Measurements from ENCODE around the gene SLC35E1. TPM values are rescaled to one million over a fixed set of nuclear protein-coding genes. Genes with fewer than 3 reads are reported as not detected.
"Not testable (repeated sequence)": the region's sequence is repeated elsewhere in the genome, so short reads cannot be mapped to it uniquely, and the experiment has no call there.

SLC35E1 gene
- total RNA-seq, 1 donor, result 38.0 TPM

DNA sequence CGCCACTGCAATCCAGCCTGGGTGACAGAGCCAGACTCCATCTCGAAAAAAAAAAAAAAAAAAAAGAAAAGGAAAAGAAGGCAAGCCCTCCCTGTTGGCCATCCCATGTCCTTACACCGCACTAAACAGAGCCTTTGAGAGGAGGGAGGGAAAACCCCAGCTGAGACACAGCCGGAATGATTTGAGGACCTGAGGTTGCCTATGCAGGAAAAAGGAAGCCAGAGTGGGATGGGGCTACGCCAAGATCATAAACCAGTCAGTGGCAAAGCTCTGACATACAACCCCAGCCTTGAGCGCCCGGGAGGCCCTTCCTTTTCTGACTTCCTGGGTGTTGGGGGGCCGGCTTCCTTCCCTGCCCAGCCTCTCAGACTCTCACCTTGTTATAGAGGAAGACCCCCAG lies 17.4 kb downstream of the SLC35E1 start:
- Histone ChIP-seq H3K4me2 (ENCODE audit: insufficient read depth, low read length) (no peak overlapping the region), H3K9me3 (ENCODE audit: low read depth, low read length) (no peaks in the 10 kb centered on the region), H2AFZ (ENCODE audit: low read length) (no peak overlapping the region), H3K27ac (ENCODE audit: low read depth, low read length) (no peak overlapping the region), H3K36me3 (ENCODE audit: insufficient read depth, low read length) (peaks cover 62% of the 10 kb centered on the region), H3K27me3 (ENCODE audit: insufficient read depth, low read length) (no peaks in the 10 kb centered on the region), H4K20me1 (ENCODE audit: insufficient read depth, low read length) (peaks cover 5% of the 10 kb centered on the region), H3K4me1 (ENCODE audit: insufficient read depth, low read length) (no peaks in the 10 kb centered on the region), H3K4me3 (ENCODE audit: insufficient read depth, low read length) (no peak overlapping the region), H3K79me2 (ENCODE audit: insufficient read depth, low read length) (peaks cover 10% of the 10 kb centered on the region)
- no peak for DNase-seq (ENCODE audit: insufficient read length, low spot score, missing footprints)
- TF ChIP-seq, protein P1, sequence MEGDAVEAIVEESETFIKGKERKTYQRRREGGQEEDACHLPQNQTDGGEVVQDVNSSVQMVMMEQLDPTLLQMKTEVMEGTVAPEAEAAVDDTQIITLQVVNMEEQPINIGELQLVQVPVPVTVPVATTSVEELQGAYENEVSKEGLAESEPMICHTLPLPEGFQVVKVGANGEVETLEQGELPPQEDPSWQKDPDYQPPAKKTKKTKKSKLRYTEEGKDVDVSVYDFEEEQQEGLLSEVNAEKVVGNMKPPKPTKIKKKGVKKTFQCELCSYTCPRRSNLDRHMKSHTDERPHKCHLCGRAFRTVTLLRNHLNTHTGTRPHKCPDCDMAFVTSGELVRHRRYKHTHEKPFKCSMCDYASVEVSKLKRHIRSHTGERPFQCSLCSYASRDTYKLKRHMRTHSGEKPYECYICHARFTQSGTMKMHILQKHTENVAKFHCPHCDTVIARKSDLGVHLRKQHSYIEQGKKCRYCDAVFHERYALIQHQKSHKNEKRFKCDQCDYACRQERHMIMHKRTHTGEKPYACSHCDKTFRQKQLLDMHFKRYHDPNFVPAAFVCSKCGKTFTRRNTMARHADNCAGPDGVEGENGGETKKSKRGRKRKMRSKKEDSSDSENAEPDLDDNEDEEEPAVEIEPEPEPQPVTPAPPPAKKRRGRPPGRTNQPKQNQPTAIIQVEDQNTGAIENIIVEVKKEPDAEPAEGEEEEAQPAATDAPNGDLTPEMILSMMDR (IDR thresholded peaks at IDR 0.05; ENCODE audit: extremely low read depth, low read depth, low read length), result no peak

GRCh38 chr19:16551902-16552301 lies 20.3 kb downstream of the SLC35E1 start:
- not testable (repeated sequence) for H3K9me3 ChIP-seq (ENCODE audit: low read depth, low read length); H3K27me3 ChIP-seq (ENCODE audit: insufficient read depth, low read length); H3K4me1 ChIP-seq (ENCODE audit: insufficient read depth, low read length); H3K4me2 ChIP-seq (ENCODE audit: insufficient read depth, low read length); H3K4me3 ChIP-seq (ENCODE audit: insufficient read depth, low read length); H4K20me1 ChIP-seq (ENCODE audit: insufficient read depth, low read length); DNase-seq (ENCODE audit: insufficient read length, low spot score, missing footprints); H3K27ac ChIP-seq (ENCODE audit: low read depth, low read length); H2AFZ ChIP-seq (ENCODE audit: low read length)
- Histone ChIP-seq H3K36me3 (ENCODE audit: insufficient read depth, low read length) (peaks cover 44% of the 10 kb centered on the region), H3K79me2 (ENCODE audit: insufficient read depth, low read length) (peaks cover 11% of the 10 kb centered on the region)

- no peak overlapping the region for H3K4me2 ChIP-seq (ENCODE audit: insufficient read depth, low read length)
- H2AFZ ChIP-seq (ENCODE audit: low read length), result no peak overlapping the region
- peaks cover 24% of the 10 kb centered on the region for H3K36me3 ChIP-seq (ENCODE audit: insufficient read depth, low read length)
- no peak for DNase-seq (ENCODE audit: insufficient read length, low spot score, missing footprints)
- H3K79me2 ChIP-seq (ENCODE audit: insufficient read depth, low read length), result peaks cover 17% of the 10 kb centered on the region
- no peak overlapping the region for H3K27ac ChIP-seq (ENCODE audit: low read depth, low read length)
- H3K4me1 ChIP-seq (ENCODE audit: insufficient read depth, low read length), result no peaks in the 10 kb centered on the region
- TF ChIP-seq, protein P1 (IDR thresholded peaks at IDR 0.05; ENCODE audit: extremely low read depth, low read depth, low read length), result no peak
- H3K9me3 ChIP-seq (ENCODE audit: low read depth, low read length), result no peaks in the 10 kb centered on the region
- H3K27me3 ChIP-seq (ENCODE audit: insufficient read depth, low read length), result no peaks in the 10 kb centered on the region
- H3K4me3 ChIP-seq (ENCODE audit: insufficient read depth, low read length), result no peak overlapping the region
- peaks cover 5% of the 10 kb centered on the region for H4K20me1 ChIP-seq (ENCODE audit: insufficient read depth, low read length)
Measured at GRCh38 chr19:16548956-16549355, 23.3 kb downstream of the SLC35E1 start.

- Histone ChIP-seq H3K4me3 (ENCODE audit: insufficient read depth, low read length) (no peak overlapping the region), H3K4me2 (ENCODE audit: insufficient read depth, low read length) (no peak overlapping the region), H3K9me3 (ENCODE audit: low read depth, low read length) (no peaks in the 10 kb centered on the region), H2AFZ (ENCODE audit: low read length) (no peak overlapping the region), H3K27me3 (ENCODE audit: insufficient read depth, low read length) (no peaks in the 10 kb centered on the region), H4K20me1 (ENCODE audit: insufficient read depth, low read length) (peaks cover 17% of the 10 kb centered on the region), H3K4me1 (ENCODE audit: insufficient read depth, low read length) (peaks cover 9% of the 10 kb centered on the region), H3K79me2 (ENCODE audit: insufficient read depth, low read length) (peaks cover 56% of the 10 kb centered on the region), H3K36me3 (ENCODE audit: insufficient read depth, low read length) (peaks cover 7% of the 10 kb centered on the region), H3K27ac (ENCODE audit: low read depth, low read length) (no peak overlapping the region)
- DNase-seq (ENCODE audit: insufficient read length, low spot score, missing footprints), result no peak
- TF ChIP-seq, protein P1 (IDR thresholded peaks at IDR 0.05; ENCODE audit: extremely low read depth, low read depth, low read length), result no peak
Measured at GRCh38 chr19:16544473-16545231, 27.6 kb downstream of the SLC35E1 start.

GRCh38 chr19:16543734-16544133 lies 28.5 kb downstream of the SLC35E1 start:
- H3K4me3 ChIP-seq (ENCODE audit: insufficient read depth, low read length); H3K27me3 ChIP-seq (ENCODE audit: insufficient read depth, low read length); H3K27ac ChIP-seq (ENCODE audit: low read depth, low read length); H3K4me1 ChIP-seq (ENCODE audit: insufficient read depth, low read length); H3K9me3 ChIP-seq (ENCODE audit: low read depth, low read length); H2AFZ ChIP-seq (ENCODE audit: low read length); DNase-seq (ENCODE audit: insufficient read length, low spot score, missing footprints): not testable (repeated sequence)
- Histone ChIP-seq H4K20me1 (ENCODE audit: insufficient read depth, low read length) (peaks cover 24% of the 10 kb centered on the region), H3K79me2 (ENCODE audit: insufficient read depth, low read length) (peaks cover 63% of the 10 kb centered on the region), H3K4me2 (ENCODE audit: insufficient read depth, low read length) (peak overlapping the region; percentile 98), H3K36me3 (ENCODE audit: insufficient read depth, low read length) (peaks cover 11% of the 10 kb centered on the region)

All from osteoblast (primary cell).